T-helper 1 cell treated with Interleukin-12 subunit alpha and Interleukin-12 subunit beta and Interleukin-4 antibody, amounts not matched to agents 30 μg/mL and 1 μg/mL, for 36 hours (primary cell): ENCODE measurements around the gene ADAM11.
"Not testable (repeated sequence)": the region's sequence is repeated elsewhere in the genome, so short reads cannot be mapped to it uniquely, and the experiment has no call there.

Source experiments
- H3K27ac Mint-ChIP-seq: one replicate; pipeline ENCODE4 v1.8.0; 2021; ENCODE audit warnings: mild to moderate bottlenecking, mixed read lengths
- H3K27me3 Mint-ChIP-seq: one replicate; pipeline ENCODE4 v1.8.0; 2021; ENCODE audit warnings: low read depth, mixed read lengths
- H3K36me3 Mint-ChIP-seq: one replicate; pipeline ENCODE4 v1.8.0; 2021; ENCODE audit warnings: low read depth, mixed read lengths
- H3K4me1 Mint-ChIP-seq: one replicate; pipeline ENCODE4 v1.8.0; 2021; ENCODE audit warnings: low read depth, mixed read lengths
- H3K4me3 Mint-ChIP-seq: one replicate; pipeline ENCODE4 v1.8.0; 2021; ENCODE audit warnings: mild to moderate bottlenecking, moderate library complexity, mixed read lengths
- H3K9me3 Mint-ChIP-seq: one replicate; pipeline ENCODE4 v1.8.0; 2021; ENCODE audit warnings: mixed read lengths

The ADAM11 gene, protein sequence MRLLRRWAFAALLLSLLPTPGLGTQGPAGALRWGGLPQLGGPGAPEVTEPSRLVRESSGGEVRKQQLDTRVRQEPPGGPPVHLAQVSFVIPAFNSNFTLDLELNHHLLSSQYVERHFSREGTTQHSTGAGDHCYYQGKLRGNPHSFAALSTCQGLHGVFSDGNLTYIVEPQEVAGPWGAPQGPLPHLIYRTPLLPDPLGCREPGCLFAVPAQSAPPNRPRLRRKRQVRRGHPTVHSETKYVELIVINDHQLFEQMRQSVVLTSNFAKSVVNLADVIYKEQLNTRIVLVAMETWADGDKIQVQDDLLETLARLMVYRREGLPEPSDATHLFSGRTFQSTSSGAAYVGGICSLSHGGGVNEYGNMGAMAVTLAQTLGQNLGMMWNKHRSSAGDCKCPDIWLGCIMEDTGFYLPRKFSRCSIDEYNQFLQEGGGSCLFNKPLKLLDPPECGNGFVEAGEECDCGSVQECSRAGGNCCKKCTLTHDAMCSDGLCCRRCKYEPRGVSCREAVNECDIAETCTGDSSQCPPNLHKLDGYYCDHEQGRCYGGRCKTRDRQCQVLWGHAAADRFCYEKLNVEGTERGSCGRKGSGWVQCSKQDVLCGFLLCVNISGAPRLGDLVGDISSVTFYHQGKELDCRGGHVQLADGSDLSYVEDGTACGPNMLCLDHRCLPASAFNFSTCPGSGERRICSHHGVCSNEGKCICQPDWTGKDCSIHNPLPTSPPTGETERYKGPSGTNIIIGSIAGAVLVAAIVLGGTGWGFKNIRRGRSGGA

DNA sequence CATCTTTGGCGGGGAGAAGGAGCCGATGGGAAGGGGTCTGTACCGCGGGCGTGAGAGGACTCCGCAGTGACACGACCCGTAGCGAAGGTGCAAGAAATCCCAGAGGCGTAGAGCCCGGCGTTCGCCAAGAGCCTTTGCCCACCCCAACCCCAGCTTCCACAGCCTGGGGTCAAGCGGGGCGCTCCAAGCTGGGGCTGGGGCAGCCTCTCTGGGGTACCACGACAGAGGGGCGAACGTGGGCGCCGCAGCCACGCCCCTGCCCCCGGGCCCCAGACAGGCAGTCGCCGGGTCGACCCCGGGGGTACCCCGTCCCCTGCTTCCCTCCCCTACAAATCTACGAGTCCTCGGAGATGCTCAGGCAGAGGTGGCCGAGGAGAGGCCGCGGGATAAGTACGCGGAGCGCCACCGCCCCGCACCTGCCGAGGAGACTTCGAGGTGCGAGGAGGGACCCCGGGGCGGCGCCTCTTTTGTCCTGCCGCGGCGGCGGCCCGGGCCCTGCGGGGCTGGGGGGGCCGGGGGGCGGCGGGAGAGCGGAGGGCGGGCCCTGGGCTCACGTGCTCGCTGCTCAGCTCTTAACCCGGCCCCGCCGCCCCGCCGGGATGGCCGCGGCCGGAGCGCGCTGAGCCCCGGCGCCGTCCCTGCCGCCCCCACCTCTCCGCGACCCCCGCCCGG, at the start of gene ADAM11:
TSS of gene ADAM11 (plus strand) at position 575 of the 672 bp plus-strand sequence. CDS start 212 bp downstream, outside the sequence.
- Mint-ChIP-seq H3K4me1 (peaks cover 1% of the 10 kb centered on the region), H3K27me3 (peaks cover 33% of the 10 kb centered on the region), H3K4me3 (peak within 1 kb of the TSS; percentile 48), H3K36me3 (no peaks in the 10 kb centered on the region), H3K27ac (no peak within 1 kb of the TSS), H3K9me3 (no peaks in the 10 kb centered on the region)

DNA sequence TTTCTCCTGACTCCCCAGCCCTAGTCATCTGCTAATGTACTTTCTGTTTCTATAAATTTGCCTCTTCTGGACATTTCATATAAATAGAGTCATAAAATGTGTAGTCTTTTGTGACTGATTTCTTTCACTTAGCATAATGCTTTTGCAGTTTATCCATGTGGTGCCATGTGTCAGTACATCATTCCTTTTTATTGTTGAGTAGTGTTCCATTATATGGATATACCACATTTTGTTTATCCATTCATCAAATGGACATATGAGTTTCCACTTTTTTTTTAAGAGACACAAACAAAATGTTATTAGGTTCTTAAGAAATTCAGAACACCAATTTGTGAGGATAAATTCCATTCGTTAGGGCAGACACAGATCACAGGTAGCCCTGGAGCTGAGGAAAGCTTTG, 39.3 kb upstream of the ADAM11 start:
- no peaks in the 10 kb centered on the region for H3K27me3 Mint-ChIP-seq
- no peaks in the 10 kb centered on the region for H3K9me3 Mint-ChIP-seq
- no peaks in the 10 kb centered on the region for H3K4me1 Mint-ChIP-seq
- H3K36me3 Mint-ChIP-seq: peaks cover 15% of the 10 kb centered on the region
- H3K4me3 Mint-ChIP-seq: no peak overlapping the region
- no peak overlapping the region for H3K27ac Mint-ChIP-seq

DNA sequence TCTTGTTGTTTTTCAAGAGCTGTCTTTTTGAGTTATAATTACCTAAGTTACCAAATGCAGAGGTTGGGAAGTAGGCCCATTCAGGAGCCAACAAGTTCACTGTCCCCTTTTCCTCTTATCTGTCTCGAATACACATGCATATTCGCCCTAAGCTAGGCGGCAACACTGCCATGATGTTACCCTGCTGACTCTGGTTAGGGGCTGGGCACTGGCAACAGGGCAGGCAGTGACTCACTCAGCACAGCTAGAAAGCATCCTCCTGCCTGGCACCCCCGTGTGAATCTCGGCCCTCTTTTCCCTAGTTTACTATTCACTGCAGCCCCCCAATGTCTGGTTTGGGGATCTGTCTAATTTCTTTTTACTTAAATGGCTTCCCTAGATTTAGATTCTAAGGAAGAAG, 36.5 kb upstream of the ADAM11 start:
- Mint-ChIP-seq H3K27me3 (no peaks in the 10 kb centered on the region), H3K4me3 (no peak overlapping the region), H3K27ac (no peak overlapping the region), H3K36me3 (peaks cover 16% of the 10 kb centered on the region), H3K4me1 (no peaks in the 10 kb centered on the region), H3K9me3 (no peaks in the 10 kb centered on the region)

DNA sequence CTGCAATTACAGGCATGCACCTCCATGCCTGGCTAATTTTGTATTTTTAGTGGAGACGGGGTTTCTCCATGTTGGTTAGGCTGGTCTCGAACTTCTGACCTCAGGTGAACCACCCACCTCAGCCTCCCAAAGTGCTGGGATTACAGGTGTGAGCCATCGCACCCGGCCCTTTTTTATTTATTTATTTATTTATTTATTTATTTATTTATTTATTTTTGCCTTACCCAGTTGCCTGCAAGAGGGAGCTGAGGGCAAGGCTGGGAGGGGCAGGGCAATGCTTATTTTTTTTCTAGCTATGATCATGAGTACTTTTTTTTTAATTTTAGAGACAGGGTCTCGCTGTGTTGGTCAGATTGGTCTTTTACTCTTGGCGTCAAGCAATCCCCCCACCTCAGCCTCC, 32.7 kb upstream of the ADAM11 start:
- not testable (repeated sequence) for H3K9me3 Mint-ChIP-seq, H3K4me1 Mint-ChIP-seq, H3K4me3 Mint-ChIP-seq, H3K27ac Mint-ChIP-seq, H3K27me3 Mint-ChIP-seq
- peaks cover 11% of the 10 kb centered on the region for H3K36me3 Mint-ChIP-seq

DNA sequence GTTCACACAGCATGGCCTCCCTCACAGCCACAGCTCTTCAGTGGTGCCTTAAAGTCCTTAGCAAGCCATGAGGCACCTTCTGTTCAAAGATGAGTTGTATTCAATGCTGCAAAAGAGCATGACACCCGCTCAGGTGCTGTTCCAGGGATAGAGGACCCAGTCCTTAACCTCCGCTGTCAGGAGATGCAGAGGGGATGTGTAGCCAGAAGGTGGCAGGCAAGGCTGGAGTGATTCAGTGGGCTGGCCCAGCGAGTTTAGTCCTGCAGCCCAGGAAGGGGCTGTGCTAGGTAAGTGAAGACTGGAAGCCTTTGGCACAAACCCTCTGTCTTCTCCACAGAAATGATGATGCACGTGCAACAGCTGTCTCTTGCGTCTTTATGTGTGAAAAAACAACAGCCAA, 25.0 kb upstream of the ADAM11 start:
- Mint-ChIP-seq H3K36me3 (peaks cover 16% of the 10 kb centered on the region), H3K4me1 (no peaks in the 10 kb centered on the region), H3K9me3 (no peaks in the 10 kb centered on the region), H3K27me3 (no peaks in the 10 kb centered on the region), H3K4me3 (no peak overlapping the region), H3K27ac (no peak overlapping the region)

DNA sequence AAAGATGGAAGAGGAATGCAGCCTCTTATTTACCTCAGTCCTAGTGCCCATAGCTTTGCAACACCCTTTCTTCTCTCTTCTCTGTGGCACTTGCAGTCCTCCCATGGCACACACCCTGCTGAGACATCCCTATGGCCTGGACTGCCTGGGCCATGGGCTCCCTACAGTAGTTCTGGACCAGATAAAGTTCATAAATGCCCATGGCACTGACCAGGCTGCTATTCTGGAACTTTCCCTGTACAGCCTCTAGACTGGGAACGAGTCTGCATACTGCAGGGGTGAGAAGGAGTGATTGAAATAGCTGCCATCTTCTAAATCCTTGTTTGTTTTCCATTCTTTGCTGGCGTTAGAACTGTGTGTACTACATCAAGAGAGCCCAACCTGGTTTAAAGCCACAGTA, 24.5 kb upstream of the ADAM11 start:
- H3K27ac Mint-ChIP-seq: no peak overlapping the region
- H3K27me3 Mint-ChIP-seq: no peaks in the 10 kb centered on the region
- no peaks in the 10 kb centered on the region for H3K4me1 Mint-ChIP-seq
- peaks cover 17% of the 10 kb centered on the region for H3K36me3 Mint-ChIP-seq
- no peaks in the 10 kb centered on the region for H3K9me3 Mint-ChIP-seq
- H3K4me3 Mint-ChIP-seq: no peak overlapping the region

DNA sequence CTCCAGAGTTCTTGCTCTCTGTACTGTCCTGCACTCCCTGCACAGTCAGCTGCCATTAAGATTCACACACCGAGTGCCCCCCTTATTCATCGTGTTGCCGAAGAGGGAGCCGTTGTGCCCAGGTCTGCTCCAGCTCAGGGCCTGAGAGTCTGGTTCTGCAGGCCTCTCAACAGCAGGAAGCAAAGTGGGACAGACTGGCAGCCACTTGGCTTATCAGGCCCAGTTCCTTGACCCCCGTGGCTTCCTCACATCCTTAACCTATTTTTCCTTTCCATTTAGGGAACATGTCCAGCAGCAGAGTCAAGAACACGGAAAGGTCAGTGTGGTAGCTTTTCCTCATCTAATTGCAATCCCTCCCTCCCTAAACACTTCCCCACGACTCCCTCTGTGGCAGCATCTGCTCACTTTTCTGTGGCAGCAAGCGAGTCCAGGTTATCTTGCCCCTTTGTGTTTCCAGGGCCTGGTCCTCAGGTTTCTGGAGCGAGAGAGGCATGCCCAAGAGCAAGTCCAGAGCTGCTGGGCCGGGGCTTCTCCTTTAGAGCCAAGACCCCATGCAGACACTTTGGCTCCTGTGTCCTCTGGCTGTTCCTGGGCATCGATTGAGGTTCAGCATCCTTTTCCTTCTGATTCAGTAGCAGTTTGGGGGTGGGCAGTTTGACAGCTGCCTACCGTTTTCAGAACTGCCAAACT, 22.1 kb upstream of the ADAM11 start:
- no peak overlapping the region for H3K4me3 Mint-ChIP-seq
- H3K27me3 Mint-ChIP-seq: no peaks in the 10 kb centered on the region
- no peak overlapping the region for H3K27ac Mint-ChIP-seq
- H3K4me1 Mint-ChIP-seq: no peaks in the 10 kb centered on the region
- H3K36me3 Mint-ChIP-seq: peaks cover 15% of the 10 kb centered on the region
- H3K9me3 Mint-ChIP-seq: no peaks in the 10 kb centered on the region

DNA sequence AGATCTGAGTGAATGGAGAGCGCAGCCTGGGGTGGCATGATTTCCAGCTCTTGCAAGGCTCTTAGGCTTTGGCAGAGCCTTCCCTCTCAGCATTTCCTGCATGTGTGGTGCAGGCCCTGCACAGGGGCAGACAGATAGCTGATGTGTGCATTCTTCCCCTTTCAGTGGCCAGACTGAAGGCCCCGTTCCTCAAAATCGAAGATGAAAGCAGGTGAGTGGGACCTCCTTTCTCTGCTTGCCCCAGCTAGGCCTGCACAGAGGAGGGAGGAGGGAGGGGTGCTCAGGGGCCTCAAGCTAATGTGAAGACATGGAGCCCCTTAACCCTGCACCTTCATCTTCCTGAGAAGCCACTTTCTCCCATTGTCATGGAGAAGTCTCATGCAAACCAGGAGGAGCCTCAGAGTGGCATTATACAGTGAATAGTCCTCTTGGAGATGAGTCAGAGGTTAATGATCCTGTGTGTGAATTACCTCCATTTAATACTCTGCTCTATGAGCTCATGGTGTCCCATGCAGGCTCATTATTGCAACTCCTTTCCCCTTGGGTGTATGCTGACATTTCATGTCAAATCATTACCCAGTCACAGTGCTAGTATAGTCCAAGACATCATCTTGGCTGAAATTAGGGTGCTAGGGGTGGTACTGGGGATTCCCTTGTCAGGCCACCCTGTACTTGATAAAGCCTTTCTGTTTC, 20.4 kb upstream of the ADAM11 start:
- Mint-ChIP-seq H3K4me1 (no peaks in the 10 kb centered on the region), H3K27ac (no peak overlapping the region), H3K27me3 (no peaks in the 10 kb centered on the region), H3K4me3 (no peak overlapping the region), H3K36me3 (peaks cover 12% of the 10 kb centered on the region), H3K9me3 (no peaks in the 10 kb centered on the region)

DNA sequence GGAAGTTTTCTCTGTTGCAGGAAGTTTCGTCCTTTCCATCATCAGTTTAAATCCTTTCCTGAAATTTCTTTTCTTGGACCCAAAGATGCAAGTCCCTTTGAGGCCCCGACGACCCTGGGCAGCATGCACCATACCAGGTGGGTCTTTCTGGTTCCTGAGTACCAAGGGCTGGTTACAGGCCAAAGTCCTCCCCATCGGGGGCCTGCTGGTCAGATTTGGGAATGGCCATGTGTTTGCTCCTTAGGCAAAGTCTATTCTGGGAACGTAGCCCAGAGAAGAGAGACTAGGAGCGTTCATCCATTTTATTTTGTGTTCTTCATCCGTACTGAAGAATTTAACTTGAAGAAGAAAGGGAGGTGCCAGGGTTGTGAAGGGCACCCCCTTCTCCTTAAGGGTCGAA, 17.5 kb upstream of the ADAM11 start:
- H3K27ac Mint-ChIP-seq: no peak overlapping the region
- peaks cover 12% of the 10 kb centered on the region for H3K36me3 Mint-ChIP-seq
- H3K4me3 Mint-ChIP-seq: no peak overlapping the region
- H3K27me3 Mint-ChIP-seq: no peaks in the 10 kb centered on the region
- H3K9me3 Mint-ChIP-seq: no peaks in the 10 kb centered on the region
- H3K4me1 Mint-ChIP-seq: no peaks in the 10 kb centered on the region

DNA sequence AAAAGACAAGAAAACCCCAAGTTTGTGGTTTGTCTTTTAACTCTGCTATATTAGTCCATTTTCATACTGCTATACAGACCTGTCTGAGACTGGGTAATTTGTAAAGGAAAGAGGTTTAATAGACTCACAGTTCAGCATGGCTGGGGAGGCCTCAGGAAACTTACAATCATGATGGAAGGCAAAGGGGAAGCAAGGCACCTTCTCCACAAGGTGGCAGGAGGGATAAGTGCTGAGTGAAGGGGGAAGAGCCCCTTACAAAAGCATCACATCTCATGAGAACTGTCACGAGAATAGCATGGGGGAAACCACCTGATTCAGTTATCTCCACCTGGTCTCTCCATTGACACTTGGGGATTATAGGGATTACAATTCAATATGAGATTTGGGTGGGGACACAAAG, 13.5 kb upstream of the ADAM11 start:
- Mint-ChIP-seq H3K27me3 (no peaks in the 10 kb centered on the region), H3K9me3 (no peaks in the 10 kb centered on the region), H3K27ac (no peak overlapping the region), H3K4me1 (no peaks in the 10 kb centered on the region), H3K36me3 (peaks cover 15% of the 10 kb centered on the region), H3K4me3 (no peak overlapping the region)

DNA sequence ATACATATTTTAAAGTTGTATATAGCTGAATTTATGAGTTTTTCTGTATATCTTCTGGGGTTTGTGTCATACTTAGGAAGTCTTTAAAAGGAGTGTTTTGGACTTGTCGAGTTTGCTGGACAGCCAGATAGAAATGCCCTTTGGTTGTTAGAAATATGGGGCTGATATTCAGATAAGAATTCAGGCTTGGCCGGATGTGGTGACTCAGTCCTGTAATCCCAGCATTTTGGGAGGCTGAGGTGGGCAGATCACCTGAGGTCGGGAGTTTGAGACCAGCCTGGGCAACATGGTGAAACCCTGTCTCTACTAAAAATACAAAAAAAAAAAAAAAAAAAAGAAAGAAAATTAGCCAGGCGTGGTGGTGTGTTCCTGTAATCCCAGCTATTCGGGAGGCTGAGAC, 13.1 kb upstream of the ADAM11 start:
- peaks cover 16% of the 10 kb centered on the region for H3K36me3 Mint-ChIP-seq
- H3K4me1 Mint-ChIP-seq, H3K27ac Mint-ChIP-seq, H3K9me3 Mint-ChIP-seq, H3K4me3 Mint-ChIP-seq, H3K27me3 Mint-ChIP-seq: not testable (repeated sequence)

DNA sequence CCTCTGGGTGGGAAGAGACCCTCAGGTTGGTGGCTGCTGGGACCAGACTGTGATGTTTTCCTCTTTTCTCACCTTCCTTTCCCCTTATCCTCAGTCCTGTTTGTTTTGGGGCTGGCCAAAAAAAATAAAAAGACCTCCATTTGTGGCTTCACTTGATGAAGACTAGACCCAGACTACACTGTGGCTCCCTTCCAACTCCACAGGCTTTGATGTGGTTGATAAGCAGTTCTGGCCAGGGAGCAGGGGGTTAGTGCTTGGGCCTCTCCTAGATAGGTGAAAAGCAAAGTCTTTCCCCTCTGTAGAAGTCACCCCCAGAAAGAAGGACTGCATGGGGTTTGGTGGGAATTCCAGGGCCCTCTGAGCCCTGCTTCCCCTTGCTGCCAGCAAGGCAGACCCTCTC, 11.2 kb upstream of the ADAM11 start:
- H3K27ac Mint-ChIP-seq: no peak overlapping the region
- H3K36me3 Mint-ChIP-seq: peaks cover 24% of the 10 kb centered on the region

DNA sequence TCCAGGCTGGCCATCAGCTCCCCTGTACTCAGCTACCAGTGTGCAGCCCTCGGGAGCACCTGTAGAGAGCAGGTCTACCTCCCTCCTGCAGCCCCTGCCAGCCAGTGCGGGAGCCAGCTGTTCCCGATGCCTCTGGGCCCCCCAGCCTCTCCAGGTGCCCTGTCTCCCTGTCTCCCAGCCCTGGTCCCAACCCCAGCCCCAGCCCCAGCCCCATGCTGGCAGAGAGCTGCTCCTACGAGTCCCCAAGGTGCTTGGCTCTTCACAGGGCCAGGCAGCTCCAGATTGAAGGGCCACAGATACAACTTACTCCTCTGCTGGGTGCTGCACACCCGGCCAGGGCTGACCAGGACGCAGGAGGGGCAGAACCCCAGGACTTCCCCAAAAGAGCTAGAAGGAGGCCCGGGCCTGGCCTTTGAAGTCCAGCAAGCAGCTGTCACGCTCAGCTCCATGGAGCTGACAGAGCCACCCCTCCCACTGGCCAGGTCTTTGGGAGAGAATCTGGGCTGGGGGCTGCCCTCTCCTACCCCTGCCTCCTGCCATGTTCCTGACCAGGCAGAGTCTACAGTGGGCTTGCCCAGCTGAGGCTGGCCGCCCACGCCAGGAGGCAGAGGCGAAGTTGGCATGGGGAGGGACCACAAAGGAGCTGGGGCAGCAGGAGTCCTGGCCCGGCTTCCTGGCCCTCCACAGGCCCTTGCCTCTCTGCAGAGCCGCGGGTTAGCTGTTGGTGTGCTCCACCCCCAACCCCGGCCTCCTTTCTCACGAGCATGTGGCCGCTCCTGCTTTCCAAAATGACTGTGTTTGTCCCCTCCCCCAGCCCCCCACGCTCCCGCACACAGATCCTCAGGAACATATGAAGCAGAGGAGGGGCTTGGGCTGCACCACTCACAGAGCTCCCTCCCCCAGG, 9.5 kb upstream of the ADAM11 start:
- peaks cover 22% of the 10 kb centered on the region for H3K36me3 Mint-ChIP-seq
- no peaks in the 10 kb centered on the region for H3K4me1 Mint-ChIP-seq
- H3K9me3 Mint-ChIP-seq: no peaks in the 10 kb centered on the region
- no peaks in the 10 kb centered on the region for H3K27me3 Mint-ChIP-seq
- H3K4me3 Mint-ChIP-seq: no peak overlapping the region
- no peak overlapping the region for H3K27ac Mint-ChIP-seq

More for the DNA sequence above, 11.2 kb upstream of the ADAM11 start:
- Mint-ChIP-seq H3K9me3 (no peaks in the 10 kb centered on the region), H3K4me1 (no peaks in the 10 kb centered on the region), H3K4me3 (no peak overlapping the region), H3K27me3 (no peaks in the 10 kb centered on the region)
